PC-9 (cell line): ENCODE data around the gene C5orf63.

Experiments used
- CTCF ChIP-seq: fragments of 200-600 bp; sonication (generic); conservative IDR thresholded peaks from 2 replicates; pipeline ENCODE4 v1.6.1; 2017; ENCODE audit warnings: mixed run types, antibody characterized with exemption, mild to moderate bottlenecking, moderate library complexity
- EZH2 ChIP-seq: fragments of 200-600 bp; sonication (generic); IDR thresholded peaks from 2 replicates; pipeline ENCODE4 v1.8.0; 2017; ENCODE audit warnings: antibody characterized with exemption, low read depth

- TF ChIP-seq EZH2 (no peak), CTCF (no peak)
These were observed 69.4 kb downstream of the C5orf63 start for GRCh38 chr5:127003798-127004495.
